ENCODE data around the gene IMPG2. TPM values are rescaled to one million over a fixed set of nuclear protein-coding genes. Genes with fewer than 3 reads are reported as not detected.

Gene IMPG2
- total RNA-seq, 2 donors from 2014 or later, result 0.18 to 0.26 TPM

DNA sequence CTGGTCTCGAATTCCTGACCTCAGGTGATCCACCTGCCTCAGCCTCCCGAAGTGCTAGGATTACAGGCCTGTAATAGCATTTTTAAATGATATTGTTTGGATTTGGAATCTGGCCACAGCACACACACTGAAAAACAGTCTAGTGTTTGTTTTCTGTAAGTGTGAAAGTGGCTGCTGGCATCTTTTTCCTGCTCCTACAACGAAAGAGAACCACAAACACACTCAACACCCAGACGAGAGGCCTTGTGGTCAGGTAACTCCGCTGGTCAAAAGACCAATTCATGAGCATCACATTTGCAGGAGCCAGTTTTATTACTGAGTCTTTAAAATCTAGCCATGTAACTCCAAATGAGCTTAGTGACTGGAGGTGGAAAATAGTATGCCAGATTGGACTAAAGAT lies 50.2 kb downstream of the IMPG2 start:
- DNase-seq, result no peak
- no peak overlapping the region for H3K9ac ChIP-seq (ENCODE audit: extremely low read depth, low read length, poor library complexity, severe bottlenecking)
- H3K27ac Mint-ChIP-seq, result no peak overlapping the region
- H3K27me3 Mint-ChIP-seq (ENCODE audit: insufficient read depth), result peaks cover 42% of the 10 kb centered on the region
- peaks cover 4% of the 10 kb centered on the region for H3K27me3 ChIP-seq (ENCODE audit: control insufficient read depth, insufficient read depth, low read length, poor library complexity, severe bottlenecking)
- 94 to 95% methylated on average over 3 to 5 of the region's 5 CpGs for WGBS, 2 experiments (ENCODE audit: insufficient coverage in 1 of 2, insufficient read length in 1 of 2)
- TF ChIP-seq, protein P1, sequence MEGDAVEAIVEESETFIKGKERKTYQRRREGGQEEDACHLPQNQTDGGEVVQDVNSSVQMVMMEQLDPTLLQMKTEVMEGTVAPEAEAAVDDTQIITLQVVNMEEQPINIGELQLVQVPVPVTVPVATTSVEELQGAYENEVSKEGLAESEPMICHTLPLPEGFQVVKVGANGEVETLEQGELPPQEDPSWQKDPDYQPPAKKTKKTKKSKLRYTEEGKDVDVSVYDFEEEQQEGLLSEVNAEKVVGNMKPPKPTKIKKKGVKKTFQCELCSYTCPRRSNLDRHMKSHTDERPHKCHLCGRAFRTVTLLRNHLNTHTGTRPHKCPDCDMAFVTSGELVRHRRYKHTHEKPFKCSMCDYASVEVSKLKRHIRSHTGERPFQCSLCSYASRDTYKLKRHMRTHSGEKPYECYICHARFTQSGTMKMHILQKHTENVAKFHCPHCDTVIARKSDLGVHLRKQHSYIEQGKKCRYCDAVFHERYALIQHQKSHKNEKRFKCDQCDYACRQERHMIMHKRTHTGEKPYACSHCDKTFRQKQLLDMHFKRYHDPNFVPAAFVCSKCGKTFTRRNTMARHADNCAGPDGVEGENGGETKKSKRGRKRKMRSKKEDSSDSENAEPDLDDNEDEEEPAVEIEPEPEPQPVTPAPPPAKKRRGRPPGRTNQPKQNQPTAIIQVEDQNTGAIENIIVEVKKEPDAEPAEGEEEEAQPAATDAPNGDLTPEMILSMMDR (conservative IDR thresholded peaks at IDR 0.05), result no peak
- peaks cover 3% of the 10 kb centered on the region for H3K9me3 Mint-ChIP-seq
- H3K36me3 ChIP-seq (ENCODE audit: control insufficient read depth, insufficient read depth, low read length), result no peaks in the 10 kb centered on the region
- H3K4me3 Mint-ChIP-seq, result no peak overlapping the region
- no peaks in the 10 kb centered on the region for H3K4me1 ChIP-seq (ENCODE audit: control insufficient read depth, insufficient read depth, low read length)
- no peak overlapping the region for H3K4me3 ChIP-seq (ENCODE audit: low read length)
- no peak overlapping the region for H3K27ac ChIP-seq (ENCODE audit: low read depth, low read length)
- H3K4me1 Mint-ChIP-seq, result peaks cover 6% of the 10 kb centered on the region
- H3K36me3 Mint-ChIP-seq (ENCODE audit: low read depth), result peaks cover 5% of the 10 kb centered on the region
- H3K9me3 ChIP-seq (ENCODE audit: control insufficient read depth, low read length), result peaks cover 4% of the 10 kb centered on the region

DNA sequence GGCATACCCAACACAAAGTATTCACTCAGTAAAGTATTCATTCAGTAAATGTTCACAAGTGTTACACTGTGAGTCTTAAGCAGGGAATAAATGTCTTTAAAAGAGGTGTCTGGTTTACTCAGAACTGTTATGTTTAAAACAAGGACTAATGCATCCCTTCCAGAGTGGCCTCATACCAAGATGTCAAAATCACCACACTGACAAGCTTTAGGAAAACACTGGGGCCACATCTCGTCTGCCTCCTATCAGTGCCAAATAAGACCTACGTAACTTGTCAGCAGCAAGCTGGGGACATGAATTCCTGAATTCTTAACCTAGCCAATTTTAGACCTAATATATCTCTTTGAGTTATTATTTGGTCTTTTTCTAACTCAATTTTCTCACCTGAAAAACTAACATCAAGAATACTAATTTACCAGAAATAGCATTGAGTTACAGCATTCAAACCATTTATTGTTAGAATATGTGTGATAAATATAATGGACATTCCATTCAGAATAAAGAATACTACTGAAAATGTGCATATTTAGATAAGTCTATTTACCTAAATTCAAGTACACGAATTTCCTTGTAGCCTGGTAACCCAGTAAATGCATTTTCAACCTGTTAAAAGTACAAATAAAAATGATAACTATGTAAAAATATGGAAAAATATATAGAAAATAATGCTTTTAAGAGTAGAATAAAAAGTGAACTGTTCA lies 51.3 kb downstream of the IMPG2 start:
- no peak for DNase-seq
- Histone ChIP-seq H3K4me3 (ENCODE audit: low read length) (no peak overlapping the region), H3K27me3 (ENCODE audit: control insufficient read depth, insufficient read depth, low read length, poor library complexity, severe bottlenecking) (peaks cover 4% of the 10 kb centered on the region), H3K4me1 (ENCODE audit: control insufficient read depth, insufficient read depth, low read length) (no peaks in the 10 kb centered on the region), H3K9ac (ENCODE audit: extremely low read depth, low read length, poor library complexity, severe bottlenecking) (no peak overlapping the region), H3K27ac (ENCODE audit: low read depth, low read length) (no peak overlapping the region), H3K36me3 (ENCODE audit: control insufficient read depth, insufficient read depth, low read length) (no peaks in the 10 kb centered on the region), H3K9me3 (ENCODE audit: control insufficient read depth, low read length) (peaks cover 8% of the 10 kb centered on the region)
- Mint-ChIP-seq H3K36me3 (ENCODE audit: low read depth) (peaks cover 5% of the 10 kb centered on the region), H3K27ac (no peak overlapping the region), H3K9me3 (peaks cover 3% of the 10 kb centered on the region), H3K4me1 (peaks cover 6% of the 10 kb centered on the region), H3K27me3 (ENCODE audit: insufficient read depth) (peaks cover 36% of the 10 kb centered on the region), H3K4me3 (no peak overlapping the region)
- TF ChIP-seq, protein P1 (conservative IDR thresholded peaks at IDR 0.05), result no peak
- 43 to 89% methylated on average over 1 to 2 of the region's 3 CpGs for WGBS, 2 experiments (ENCODE audit: insufficient coverage in 1 of 2, insufficient read length in 1 of 2)

GRCh38 chr3:101268141-101268540 lies 52.2 kb downstream of the IMPG2 start:
- no peak overlapping the region for H3K4me3 Mint-ChIP-seq
- H3K9me3 ChIP-seq (ENCODE audit: control insufficient read depth, low read length), result peaks cover 8% of the 10 kb centered on the region
- peaks cover 6% of the 10 kb centered on the region for H3K4me1 Mint-ChIP-seq
- peaks cover 2% of the 10 kb centered on the region for H3K27me3 ChIP-seq (ENCODE audit: control insufficient read depth, insufficient read depth, low read length, poor library complexity, severe bottlenecking)
- no peak overlapping the region for H3K9ac ChIP-seq (ENCODE audit: extremely low read depth, low read length, poor library complexity, severe bottlenecking)
- 97 to 100% methylated on average over 1 to 2 of the region's 2 CpGs for WGBS, 2 experiments (ENCODE audit: insufficient coverage in 1 of 2, insufficient read length in 1 of 2)
- no peak overlapping the region for H3K4me3 ChIP-seq (ENCODE audit: low read length)
- H3K4me1 ChIP-seq (ENCODE audit: control insufficient read depth, insufficient read depth, low read length), result no peaks in the 10 kb centered on the region
- H3K27ac Mint-ChIP-seq, result no peak overlapping the region
- peaks cover 5% of the 10 kb centered on the region for H3K36me3 Mint-ChIP-seq (ENCODE audit: low read depth)
- H3K36me3 ChIP-seq (ENCODE audit: control insufficient read depth, insufficient read depth, low read length), result no peaks in the 10 kb centered on the region
- H3K9me3 Mint-ChIP-seq, result peaks cover 3% of the 10 kb centered on the region
- peaks cover 29% of the 10 kb centered on the region for H3K27me3 Mint-ChIP-seq (ENCODE audit: insufficient read depth)
- no peak overlapping the region for H3K27ac ChIP-seq (ENCODE audit: low read depth, low read length)
- TF ChIP-seq, protein P1 (conservative IDR thresholded peaks at IDR 0.05), result no peak
- no peak for DNase-seq

Measured in endodermal cell (in vitro differentiated cells).